Thoracic aorta (tissue), 2 donors: Measurements from ENCODE around the gene PBLD. TPM values are rescaled to one million over a fixed set of nuclear protein-coding genes. Genes with fewer than 3 reads are reported as not detected.
"Not testable (repeated sequence)": the region's sequence is repeated elsewhere in the genome, so short reads cannot be mapped to it uniquely, and the experiment has no call there.

Experiments used
- ATAC-seq: fragments of 150-250 bp; one replicate; pipeline ENCODE4 v1.8.0; 2017; ENCODE audit warnings: low read depth; ENCODE audit not compliant: insufficient number of reproducible peaks, low FRiP score
- DNase-seq: peaks from one replicate; pipeline ENCODE4 v3.0.0-alpha.2; 2020; ENCODE audit warnings: low spot score
- H3K27ac ChIP-seq, 2 donors: fragments of 200-600 bp; sonication (generic); 1 replicate in 1 of 2; 2 replicates in 1 of 2; pipeline ENCODE4 v1.5.1; 2016; ENCODE audit warnings: mild to moderate bottlenecking in 2 of 2, moderate library complexity in 2 of 2
- H3K27me3 ChIP-seq: fragments of 200-600 bp; sonication (generic); replicated peaks from 2 replicates; pipeline ENCODE4 v1.6.0; 2016; ENCODE audit warnings: mild to moderate bottlenecking; ENCODE audit not compliant: insufficient read depth
- H3K36me3 ChIP-seq: fragments of 200-600 bp; sonication (generic); one replicate; pipeline ENCODE4 v1.5.1; 2016
- H3K4me1 ChIP-seq, 2 donors: fragments of 200-600 bp; sonication (generic); 1 replicate in 1 of 2; 2 replicates in 1 of 2; pipeline versions ENCODE4 v1.5.1 to v1.6.0; 2016; ENCODE audit warnings: low read depth in 2 of 2, mild to moderate bottlenecking in 1 of 2; ENCODE audit not compliant: control insufficient read depth in 1 of 2
- H3K4me3 ChIP-seq: fragments of 200-600 bp; sonication (generic); 2 replicates; pipeline ENCODE4 v1.5.1; 2016; ENCODE audit warnings: mild to moderate bottlenecking
- H3K9me3 ChIP-seq: fragments of 200-600 bp; sonication (generic); 2 replicates; pipeline ENCODE4 v1.5.1; 2016
- CTCF ChIP-seq: fragments of 200-600 bp; sonication (generic); IDR thresholded peaks from one replicate; pipeline ENCODE4 v1.5.1; 2019; ENCODE audit warnings: antibody characterized with exemption
- total RNA-seq, 2 donors: library from RNA; depleted of rRNA; stranded (reverse); fragments of >200 nt; gene quantifications; one replicate each; pipeline versions ENCODE4 v1.1.0 to v1.2.3, GENCODE V29; 2016

PBLD gene
- total RNA-seq, 2 donors from 2014 or later = 8.0 to 9.5 TPM

DNA sequence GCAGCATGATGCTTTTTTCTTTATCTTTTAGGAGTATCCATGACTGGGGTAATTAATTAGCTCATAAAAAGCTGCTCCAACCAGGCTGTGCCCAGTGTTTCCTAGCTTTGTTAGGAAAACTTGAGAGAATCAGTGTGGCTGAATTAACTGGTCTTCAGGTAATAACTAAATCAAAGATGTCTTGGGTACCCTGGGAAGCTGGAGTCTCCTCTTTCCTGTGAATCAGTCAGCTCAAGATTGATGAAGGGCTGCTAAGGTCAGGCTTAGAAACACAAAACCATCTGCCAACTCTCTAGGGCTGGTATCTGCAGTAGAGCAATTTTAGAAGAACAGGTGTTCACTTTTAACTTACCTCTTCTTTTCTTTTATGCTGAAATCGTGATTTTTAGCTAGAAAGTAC, 79.4 kb downstream of the PBLD start:
- Histone ChIP-seq H3K27me3 (no peaks in the 10 kb centered on the region), H3K9me3 (no peaks in the 10 kb centered on the region), H3K4me1 (no peaks in the 10 kb centered on the region), H3K4me3 (no peak overlapping the region), H3K36me3 (no peaks in the 10 kb centered on the region), H3K27ac (no peak overlapping the region)
- no peak for ATAC-seq
- DNase-seq = no peak
- no peak for TF ChIP-seq CTCF

DNA sequence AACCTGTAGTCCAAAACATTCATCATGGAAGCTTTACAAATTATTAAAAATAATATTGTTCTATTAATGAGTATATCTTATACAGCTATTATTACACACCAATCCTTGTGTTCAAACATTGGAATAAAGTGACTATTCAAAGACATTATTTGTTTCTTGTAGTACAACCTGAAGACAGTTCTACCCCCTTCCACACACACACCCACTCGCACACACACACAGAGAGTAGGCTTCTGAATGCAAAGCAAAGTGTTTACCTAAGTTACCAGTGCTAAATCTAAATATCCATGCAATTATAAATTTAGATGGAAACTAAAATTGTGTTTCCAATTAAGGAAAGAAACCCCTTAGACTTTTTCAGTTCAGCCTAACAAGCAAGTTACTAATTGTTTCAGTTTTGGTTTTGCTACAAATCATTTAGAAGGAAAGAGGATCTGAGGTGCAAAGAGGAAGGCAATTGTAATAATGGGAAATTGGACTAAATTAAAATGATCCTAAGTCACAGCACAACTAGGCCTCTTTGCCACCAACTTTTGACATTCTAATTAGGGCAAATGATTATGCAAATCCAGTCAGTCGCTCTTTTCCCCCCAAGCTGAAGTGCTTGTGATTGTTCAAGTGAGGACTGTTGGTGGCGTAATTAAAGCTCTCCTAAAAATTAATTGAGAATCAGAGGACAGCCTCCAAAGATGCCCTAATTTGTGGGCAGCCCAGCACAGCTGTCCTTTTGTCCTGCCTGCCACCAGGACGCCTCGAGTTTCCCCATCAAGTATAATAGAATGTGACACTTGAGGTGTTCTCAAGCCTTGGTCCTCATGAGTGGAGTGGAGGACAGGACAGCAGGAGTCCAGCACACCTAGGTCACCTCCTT, 80.9 kb downstream of the PBLD start:
- no peaks in the 10 kb centered on the region for H3K4me1 ChIP-seq
- no peaks in the 10 kb centered on the region for H3K36me3 ChIP-seq
- DNase-seq (no peak), ATAC-seq (no peak)
- H3K9me3 ChIP-seq = no peaks in the 10 kb centered on the region
- H3K4me3 ChIP-seq = no peak overlapping the region
- no peak for TF ChIP-seq CTCF
- H3K27me3 ChIP-seq = no peaks in the 10 kb centered on the region
- no peak overlapping the region for H3K27ac ChIP-seq

DNA sequence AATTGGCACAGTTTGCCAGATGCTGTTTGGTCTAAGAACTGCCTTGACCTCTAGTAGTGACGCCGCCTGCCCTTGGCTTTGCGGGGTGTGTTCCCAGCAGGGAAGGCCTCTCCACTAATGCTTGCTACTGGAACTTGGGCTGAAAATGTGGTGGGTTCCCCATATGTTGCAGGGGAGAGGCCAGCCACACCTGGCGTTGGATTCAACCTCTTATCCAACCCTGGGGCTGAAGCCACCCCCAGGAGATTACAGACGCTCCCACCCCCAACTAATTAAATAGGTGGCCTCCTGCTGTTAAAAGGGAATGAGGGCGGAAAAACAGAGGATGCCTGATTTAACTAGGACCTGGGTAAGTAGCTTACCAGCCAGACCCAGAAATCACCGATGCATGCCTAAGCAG, 81.6 kb downstream of the PBLD start:
- no peak for ATAC-seq
- no peak overlapping the region for H3K27ac ChIP-seq
- no peaks in the 10 kb centered on the region for H3K27me3 ChIP-seq
- H3K36me3 ChIP-seq = no peaks in the 10 kb centered on the region
- no peak overlapping the region for H3K4me3 ChIP-seq
- DNase-seq = no peak
- no peaks in the 10 kb centered on the region for H3K9me3 ChIP-seq
- TF ChIP-seq CTCF = no peak
- no peaks in the 10 kb centered on the region for H3K4me1 ChIP-seq

DNA sequence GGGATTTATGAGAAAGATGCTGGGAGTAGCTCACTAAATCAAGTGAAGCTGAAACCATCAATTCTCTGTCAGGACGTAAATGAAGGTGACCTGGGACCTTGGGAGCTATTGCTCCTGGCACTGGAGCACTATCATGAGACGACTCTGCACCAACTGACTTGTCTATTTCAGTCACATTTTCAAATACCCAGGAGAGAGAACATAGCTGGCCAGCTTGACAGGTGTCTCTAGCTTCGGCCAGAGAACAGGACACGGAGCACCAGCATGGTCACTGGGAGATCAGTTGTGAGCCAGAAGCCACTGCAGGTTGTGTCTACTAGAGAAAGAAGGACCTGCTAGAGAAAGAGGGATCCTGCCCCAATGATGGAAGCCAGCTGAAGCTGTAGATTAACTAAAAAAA, 83.4 kb downstream of the PBLD start:
- Histone ChIP-seq H3K4me1 (no peaks in the 10 kb centered on the region), H3K27ac (no peak overlapping the region), H3K27me3 (no peaks in the 10 kb centered on the region), H3K36me3 (no peaks in the 10 kb centered on the region), H3K9me3 (no peaks in the 10 kb centered on the region), H3K4me3 (no peak overlapping the region)
- TF ChIP-seq CTCF = no peak
- ATAC-seq = no peak
- no peak for DNase-seq

DNA sequence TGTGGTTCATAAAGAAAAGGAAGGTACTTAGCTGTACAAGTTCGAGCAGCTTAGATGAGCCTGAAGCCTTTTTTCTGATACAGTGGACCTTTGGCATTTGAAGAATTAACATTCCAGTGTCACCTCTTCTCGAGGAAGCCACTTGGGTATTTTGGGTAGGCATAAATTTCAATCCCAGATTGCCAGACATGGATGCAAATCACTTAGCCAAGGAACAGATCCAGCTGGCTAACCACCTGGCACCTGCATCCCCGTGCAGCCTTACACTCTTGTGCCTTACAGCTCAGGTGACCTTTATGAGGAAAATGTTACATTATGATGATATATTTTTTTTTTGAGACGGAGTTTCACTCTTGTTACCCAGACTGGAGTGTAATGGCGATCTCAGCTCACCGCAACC, 84.8 kb downstream of the PBLD start:
- H3K4me3 ChIP-seq = no peak overlapping the region
- no peaks in the 10 kb centered on the region for H3K27me3 ChIP-seq
- ATAC-seq (no peak), DNase-seq (no peak)
- no peak overlapping the region for H3K27ac ChIP-seq
- no peaks in the 10 kb centered on the region for H3K9me3 ChIP-seq
- H3K36me3 ChIP-seq = no peaks in the 10 kb centered on the region
- H3K4me1 ChIP-seq = no peaks in the 10 kb centered on the region
- no peak for TF ChIP-seq CTCF

GRCh38 chr10:68246397-68246796, 86.3 kb downstream of the PBLD start:
- not testable (repeated sequence) for DNase-seq, H3K36me3 ChIP-seq, H3K27ac ChIP-seq, H3K4me1 ChIP-seq, ATAC-seq, H3K27me3 ChIP-seq, H3K9me3 ChIP-seq, H3K4me3 ChIP-seq
